IPS-15b (cell line): ENCODE results near the gene MAP3K20.
"Not testable (repeated sequence)": the region's sequence is repeated elsewhere in the genome, so short reads cannot be mapped to it uniquely, and the experiment has no call there.

Experiments
- H3K27me3 ChIP-seq: one replicate; pipeline ENCODE4 v1.6.1; 2013; ENCODE audit warnings: low read length; ENCODE audit not compliant: control insufficient read depth, insufficient read depth
- H3K36me3 ChIP-seq: one replicate; pipeline ENCODE4 v1.6.1; 2013; ENCODE audit warnings: low read length; ENCODE audit not compliant: control insufficient read depth, insufficient read depth
- H3K4me1 ChIP-seq: one replicate; pipeline ENCODE4 v1.6.1; 2013; ENCODE audit warnings: mild to moderate bottlenecking, low read length; ENCODE audit not compliant: control insufficient read depth, insufficient read depth
- H3K4me3 ChIP-seq: one replicate; pipeline ENCODE4 v1.5.1; 2013; ENCODE audit warnings: low read depth, low read length
- H3K9ac ChIP-seq: one replicate; pipeline ENCODE4 v1.6.1; 2013; ENCODE audit warnings: low read depth, mild to moderate bottlenecking, low read length
- H3K9me3 ChIP-seq: one replicate; pipeline ENCODE4 v1.6.1; 2013; ENCODE audit warnings: mild to moderate bottlenecking, low read length; ENCODE audit not compliant: control insufficient read depth, insufficient read depth

The MAP3K20 gene

DNA sequence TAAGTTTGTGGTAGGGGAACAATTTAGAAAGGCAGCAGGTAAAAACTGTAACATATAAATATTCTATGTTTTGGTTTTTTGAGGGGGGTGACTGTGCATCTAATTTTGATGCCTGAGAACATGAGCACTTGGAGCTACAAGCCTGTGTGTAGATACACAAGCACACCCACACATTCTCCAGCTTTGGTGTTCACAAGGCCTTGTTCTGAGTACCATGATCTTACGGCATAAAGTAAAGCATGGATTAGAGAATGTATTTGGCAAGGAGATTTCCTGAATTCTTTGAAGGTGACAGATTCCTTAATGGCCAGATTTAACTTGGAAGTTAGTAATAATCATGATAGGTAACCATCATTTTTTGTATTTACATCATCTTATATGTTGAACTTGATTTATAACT, 42.7 kb downstream of the MAP3K20 start:
- Histone ChIP-seq H3K4me3 (no peak overlapping the region), H3K9ac (no peak overlapping the region), H3K36me3 (no peaks in the 10 kb centered on the region)

DNA sequence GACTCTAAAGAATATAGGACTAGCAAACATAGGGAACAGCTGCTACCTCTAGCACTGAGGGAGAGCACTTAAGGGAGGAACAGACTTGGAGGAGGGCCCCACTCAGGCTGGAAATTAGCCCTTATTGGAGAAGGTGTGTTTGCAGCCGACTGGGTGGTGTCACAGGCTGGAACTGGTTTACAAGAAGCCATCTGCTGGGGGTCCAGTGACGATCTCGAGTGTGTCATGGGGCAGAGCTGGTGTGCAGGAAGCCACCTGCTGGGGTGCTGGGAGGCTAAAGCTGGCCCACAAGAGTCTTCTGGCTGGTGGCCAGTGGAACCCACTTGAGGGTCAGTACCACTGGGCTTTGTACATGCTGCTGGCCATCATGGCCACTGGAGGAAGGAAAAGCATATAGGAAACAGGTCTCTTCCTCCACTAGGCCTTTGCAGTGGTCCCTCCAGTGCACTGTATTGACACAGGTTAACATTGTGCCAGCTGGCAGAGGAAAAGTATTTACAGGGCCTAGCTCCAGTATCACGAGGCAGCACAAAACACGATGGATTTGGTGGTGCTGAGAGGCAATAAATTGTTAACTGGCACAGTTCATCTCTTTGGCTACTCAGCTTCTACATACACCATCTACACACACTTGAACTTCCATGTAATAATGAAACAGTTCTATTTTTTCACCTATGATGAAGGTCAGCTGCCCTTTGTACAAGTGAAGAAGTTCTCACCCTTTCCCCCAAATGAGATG, 43.6 kb downstream of the MAP3K20 start:
- H3K9me3 ChIP-seq, result no peaks in the 10 kb centered on the region
- no peaks in the 10 kb centered on the region for H3K4me1 ChIP-seq
- H3K4me3 ChIP-seq, result no peak overlapping the region
- no peaks in the 10 kb centered on the region for H3K27me3 ChIP-seq
- H3K36me3 ChIP-seq, result no peaks in the 10 kb centered on the region
- no peak overlapping the region for H3K9ac ChIP-seq

More for the DNA sequence above, 42.7 kb downstream of the MAP3K20 start:
- Histone ChIP-seq H3K27me3 (no peaks in the 10 kb centered on the region), H3K4me1 (no peaks in the 10 kb centered on the region), H3K9me3 (no peaks in the 10 kb centered on the region)

- no peaks in the 10 kb centered on the region for H3K4me1 ChIP-seq
- no peak overlapping the region for H3K9ac ChIP-seq
- no peak overlapping the region for H3K4me3 ChIP-seq
- no peaks in the 10 kb centered on the region for H3K27me3 ChIP-seq
- H3K36me3 ChIP-seq, result no peaks in the 10 kb centered on the region
- H3K9me3 ChIP-seq, result no peaks in the 10 kb centered on the region
Observed at GRCh38 chr2:173119944-173120343, 44.3 kb downstream of the MAP3K20 start.

DNA sequence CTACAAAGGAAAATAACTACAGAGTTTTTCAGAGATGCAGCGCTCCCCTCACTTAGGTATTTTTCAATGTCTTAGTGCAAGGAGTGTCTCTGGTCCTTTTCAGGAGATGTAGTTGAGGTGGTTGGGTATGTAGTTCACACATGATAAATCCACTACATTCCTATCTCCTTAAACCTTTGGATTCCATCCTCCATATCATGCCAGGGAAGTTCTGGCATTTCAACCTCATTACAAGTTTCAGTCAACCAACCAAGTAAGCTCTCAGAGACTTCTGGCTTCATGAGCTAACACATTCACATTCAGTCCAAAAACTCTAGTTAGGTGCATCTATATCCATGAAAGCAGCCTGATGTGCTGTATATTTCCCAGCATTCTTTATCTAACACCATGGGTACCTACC, 47.3 kb downstream of the MAP3K20 start:
- Histone ChIP-seq H3K36me3 (no peaks in the 10 kb centered on the region), H3K27me3 (no peaks in the 10 kb centered on the region), H3K9me3 (no peaks in the 10 kb centered on the region), H3K9ac (no peak overlapping the region), H3K4me1 (no peaks in the 10 kb centered on the region), H3K4me3 (no peak overlapping the region)

- no peak overlapping the region for H3K4me3 ChIP-seq
- H3K9me3 ChIP-seq, result no peaks in the 10 kb centered on the region
- H3K36me3 ChIP-seq, result no peaks in the 10 kb centered on the region
- no peaks in the 10 kb centered on the region for H3K4me1 ChIP-seq
- H3K9ac ChIP-seq, result no peak overlapping the region
- H3K27me3 ChIP-seq, result no peaks in the 10 kb centered on the region
Observed at GRCh38 chr2:173124441-173124840, 48.8 kb downstream of the MAP3K20 start.

DNA sequence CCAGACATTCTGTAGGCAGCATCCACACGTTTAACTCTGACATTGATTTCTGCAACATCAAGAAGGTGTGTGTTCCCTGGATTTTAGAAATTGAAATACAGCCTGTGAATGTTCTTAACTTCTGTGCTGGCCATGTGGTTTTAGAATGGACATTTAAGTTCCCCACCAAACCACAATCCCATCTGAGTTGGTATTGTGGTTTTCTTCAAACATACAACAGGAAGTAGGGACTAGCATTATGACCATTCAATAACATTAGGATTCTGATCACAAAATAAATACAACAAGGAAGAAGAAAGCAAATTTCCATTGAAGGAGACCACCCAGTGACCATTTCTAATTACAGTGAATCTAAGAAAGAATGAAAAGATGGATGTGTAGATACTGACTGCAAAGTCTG, 51.2 kb downstream of the MAP3K20 start:
- Histone ChIP-seq H3K9ac (no peak overlapping the region), H3K36me3 (no peaks in the 10 kb centered on the region), H3K4me1 (no peaks in the 10 kb centered on the region), H3K27me3 (no peaks in the 10 kb centered on the region), H3K4me3 (no peak overlapping the region), H3K9me3 (no peaks in the 10 kb centered on the region)

- H3K4me1 ChIP-seq, H3K9me3 ChIP-seq, H3K36me3 ChIP-seq, H3K27me3 ChIP-seq, H3K9ac ChIP-seq, H3K4me3 ChIP-seq: not testable (repeated sequence)
Observed at GRCh38 chr2:173128132-173128531, 52.5 kb downstream of the MAP3K20 start.

DNA sequence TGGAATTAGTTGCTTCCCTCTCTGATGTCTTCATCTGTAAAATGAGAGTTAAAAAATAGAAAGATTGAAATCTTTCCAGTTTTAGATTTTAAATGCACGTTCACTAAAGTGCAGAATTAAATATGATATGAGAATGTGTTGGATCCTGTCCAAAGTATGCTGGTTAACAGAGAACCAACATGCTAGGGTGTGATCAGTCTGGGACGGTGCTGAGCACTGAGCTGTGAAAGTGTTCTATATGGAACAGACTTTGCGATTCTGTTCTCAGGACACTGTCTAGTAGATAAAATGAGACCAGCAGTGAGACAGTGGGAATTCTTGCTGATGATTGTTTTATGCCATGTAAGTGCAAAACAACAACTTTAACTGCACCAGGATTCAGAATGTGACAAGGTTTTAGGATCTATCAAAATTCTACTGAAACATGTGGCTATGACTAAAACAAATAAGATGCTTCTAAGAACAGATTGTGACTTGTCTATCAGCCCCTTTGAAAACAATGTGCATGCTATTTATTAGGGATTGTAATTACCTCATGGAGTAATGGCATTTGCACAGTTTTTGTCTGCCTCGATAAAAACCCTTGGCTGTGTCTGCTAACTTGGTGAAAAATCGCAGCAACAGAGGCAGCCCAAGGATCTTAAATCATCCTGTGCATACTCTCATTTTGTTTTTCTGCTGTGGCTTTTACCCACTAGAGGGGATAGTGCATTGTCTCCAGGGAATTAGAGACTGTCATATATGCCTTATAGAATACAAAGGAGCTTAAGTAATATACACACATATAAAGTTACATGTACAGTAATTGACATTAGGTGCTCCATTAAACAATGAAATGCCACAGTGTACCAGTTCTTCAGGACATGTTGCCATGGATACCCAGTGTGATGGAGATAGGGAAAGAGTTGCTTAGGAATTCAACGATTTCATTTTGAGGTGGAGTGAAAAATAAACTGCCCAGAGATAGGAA, 55.1 kb downstream of the MAP3K20 start:
- Histone ChIP-seq H3K4me3 (no peak overlapping the region), H3K9me3 (no peaks in the 10 kb centered on the region), H3K27me3 (no peaks in the 10 kb centered on the region), H3K9ac (no peak overlapping the region), H3K4me1 (peaks cover 12% of the 10 kb centered on the region), H3K36me3 (no peaks in the 10 kb centered on the region)

- Histone ChIP-seq H3K9me3 (no peaks in the 10 kb centered on the region), H3K27me3 (no peaks in the 10 kb centered on the region)
Observed at GRCh38 chr2:173132531-173132930, 56.9 kb downstream of the MAP3K20 start.

DNA sequence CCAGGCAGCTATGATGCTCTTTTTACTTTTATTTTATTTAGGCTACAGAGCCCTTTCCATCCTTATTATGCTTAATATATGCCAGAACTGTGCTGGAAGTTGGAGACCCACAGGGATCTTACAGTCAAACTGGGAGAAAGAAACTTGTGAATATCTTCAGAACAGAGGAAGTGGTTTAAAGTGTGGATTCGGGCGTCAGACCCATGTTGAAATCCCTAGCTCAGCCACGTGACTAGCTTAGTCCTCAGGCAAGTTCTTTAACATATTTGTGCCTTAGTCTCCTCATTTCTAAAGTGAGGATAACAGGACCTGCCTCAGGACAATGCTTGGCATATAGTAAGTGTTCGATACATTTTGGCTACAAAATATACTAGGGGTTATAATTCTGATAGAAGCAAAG, 59.1 kb downstream of the MAP3K20 start:
- Histone ChIP-seq H3K36me3 (no peaks in the 10 kb centered on the region), H3K9ac (no peak overlapping the region), H3K4me3 (no peak overlapping the region), H3K27me3 (no peaks in the 10 kb centered on the region), H3K9me3 (no peaks in the 10 kb centered on the region), H3K4me1 (peaks cover 17% of the 10 kb centered on the region)

More at GRCh38 chr2:173132531-173132930, 56.9 kb downstream of the MAP3K20 start:
- Histone ChIP-seq H3K36me3 (no peaks in the 10 kb centered on the region), H3K4me1 (peaks cover 17% of the 10 kb centered on the region), H3K4me3 (no peak overlapping the region), H3K9ac (no peak overlapping the region)

GRCh38 chr2:173136067-173136466, 60.4 kb downstream of the MAP3K20 start:
- Histone ChIP-seq H3K9me3 (no peaks in the 10 kb centered on the region), H3K4me3 (no peak overlapping the region), H3K27me3 (no peaks in the 10 kb centered on the region), H3K9ac (no peak overlapping the region), H3K4me1 (peaks cover 17% of the 10 kb centered on the region), H3K36me3 (no peaks in the 10 kb centered on the region)

DNA sequence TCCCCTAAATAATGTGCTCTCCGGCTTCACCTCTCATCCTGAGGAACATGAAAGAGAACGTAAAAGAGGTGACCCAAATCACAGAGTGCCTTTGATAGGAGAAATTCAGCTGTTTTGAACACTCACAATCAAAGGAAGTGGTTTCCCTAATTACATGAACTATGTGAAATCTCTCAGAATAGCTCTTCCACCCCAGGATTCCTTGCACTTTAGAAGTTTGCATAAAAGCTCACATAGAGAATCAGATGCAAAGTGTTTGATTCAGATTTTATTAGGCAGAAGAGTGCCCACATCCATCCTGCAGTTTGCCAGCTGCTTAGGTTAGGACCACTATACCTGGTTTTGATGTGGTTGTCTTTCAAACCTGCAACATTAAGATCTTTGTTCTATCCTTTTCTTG, 61.0 kb downstream of the MAP3K20 start:
- Histone ChIP-seq H3K27me3 (no peaks in the 10 kb centered on the region), H3K4me1 (peaks cover 17% of the 10 kb centered on the region), H3K4me3 (no peak overlapping the region), H3K36me3 (no peaks in the 10 kb centered on the region), H3K9ac (no peak overlapping the region), H3K9me3 (no peaks in the 10 kb centered on the region)
